ENCODE measurements around the gene ASB18. TPM values are rescaled to one million over a fixed set of nuclear protein-coding genes. Genes with fewer than 3 reads are reported as not detected.
"Not testable (repeated sequence)": the region's sequence is repeated elsewhere in the genome, so short reads cannot be mapped to it uniquely, and the experiment has no call there.

The ASB18 gene
- total RNA-seq, 1 donor from 2014 or later: not detected

DNA sequence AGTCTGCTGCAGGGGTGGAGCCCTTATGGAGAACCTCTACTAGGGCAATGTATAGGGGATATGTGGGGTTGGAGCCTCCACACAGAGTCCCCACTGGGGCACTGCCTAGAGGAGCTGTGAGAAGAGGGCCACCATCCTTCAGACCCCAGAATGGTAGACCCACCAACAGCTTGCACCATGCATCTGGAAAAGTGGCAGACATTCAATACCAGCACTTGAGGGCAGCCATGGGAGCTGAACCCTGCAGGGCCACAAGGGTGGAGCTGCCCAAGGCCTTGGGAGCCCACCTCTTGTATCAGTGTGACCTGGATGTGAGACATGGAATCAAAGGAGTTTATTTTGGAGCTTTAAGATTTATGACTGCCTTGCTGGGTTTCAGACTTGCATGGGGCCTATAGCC, 5.7 kb upstream of the ASB18 start:
- peaks cover 15% of the 10 kb centered on the region for H3K9me3 Mint-ChIP-seq

DNA sequence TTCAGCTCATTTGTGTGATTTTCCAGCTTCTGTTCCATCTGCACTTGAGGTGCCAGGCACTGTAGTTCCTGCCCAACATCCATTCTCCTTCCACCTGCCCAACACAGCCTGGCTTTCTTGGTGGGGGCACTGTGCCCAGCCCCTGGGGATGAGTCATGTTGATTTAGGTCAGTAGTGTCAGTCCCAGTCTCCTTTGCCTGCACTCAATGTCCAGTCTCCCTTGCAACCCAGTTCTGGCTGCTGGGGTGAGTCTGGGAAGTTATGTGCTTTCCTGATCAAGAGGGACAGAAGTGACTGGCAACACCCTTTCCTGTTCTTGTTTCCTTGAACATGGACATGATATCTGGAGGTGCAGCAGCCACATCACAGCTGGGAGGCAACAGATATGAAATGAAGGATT, 1.5 kb upstream of the ASB18 start:
- no peak for DNase-seq (ENCODE audit: low spot score)
- no peak overlapping the region for H3K4me3 Mint-ChIP-seq
- no peaks in the 10 kb centered on the region for H3K36me3 Mint-ChIP-seq (ENCODE audit: low read depth)
- no peaks in the 10 kb centered on the region for H3K27me3 Mint-ChIP-seq (ENCODE audit: insufficient read depth)
- intact Hi-C loops (cut with micrococcal nuclease): no loop called here
- no peaks in the 10 kb centered on the region for H3K4me1 Mint-ChIP-seq (ENCODE audit: low read depth)
- peaks cover 21% of the 10 kb centered on the region for H3K9me3 Mint-ChIP-seq
- no peak overlapping the region for H3K27ac Mint-ChIP-seq

More for the DNA sequence above, 5.7 kb upstream of the ASB18 start:
- H3K27ac Mint-ChIP-seq; H3K4me3 Mint-ChIP-seq; H3K36me3 Mint-ChIP-seq (ENCODE audit: low read depth); H3K4me1 Mint-ChIP-seq (ENCODE audit: low read depth); DNase-seq (ENCODE audit: low spot score); intact Hi-C loops (cut with micrococcal nuclease); H3K27me3 Mint-ChIP-seq (ENCODE audit: insufficient read depth): not testable (repeated sequence)

DNA sequence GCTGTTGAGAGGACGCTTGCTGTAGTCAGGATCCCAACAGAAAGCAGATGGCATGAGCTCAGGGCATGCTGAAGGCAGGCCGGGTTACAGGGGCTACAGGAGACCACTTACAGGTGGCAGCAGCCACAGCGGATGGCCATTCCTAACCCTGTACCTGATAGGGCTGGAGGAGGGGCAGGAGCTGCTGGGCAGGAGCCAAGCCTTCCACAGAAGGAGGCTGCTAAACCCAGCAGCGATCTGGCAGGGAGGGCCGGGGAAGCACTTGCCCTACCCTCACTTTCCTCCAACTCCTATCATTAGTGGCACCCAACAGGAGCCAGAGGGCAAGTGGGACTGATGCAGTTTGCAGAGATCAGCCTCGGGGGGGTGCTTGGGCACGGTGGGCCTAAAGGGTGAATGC, 2.0 kb downstream of the ASB18 start:
- Mint-ChIP-seq H3K4me3 (no peak overlapping the region), H3K9me3 (peaks cover 14% of the 10 kb centered on the region), H3K36me3 (ENCODE audit: low read depth) (no peaks in the 10 kb centered on the region), H3K4me1 (ENCODE audit: low read depth) (no peaks in the 10 kb centered on the region), H3K27me3 (ENCODE audit: insufficient read depth) (peaks cover 2% of the 10 kb centered on the region), H3K27ac (no peak overlapping the region)
- intact Hi-C loops (cut with micrococcal nuclease): no loop called here
- no peak for DNase-seq (ENCODE audit: low spot score)

DNA sequence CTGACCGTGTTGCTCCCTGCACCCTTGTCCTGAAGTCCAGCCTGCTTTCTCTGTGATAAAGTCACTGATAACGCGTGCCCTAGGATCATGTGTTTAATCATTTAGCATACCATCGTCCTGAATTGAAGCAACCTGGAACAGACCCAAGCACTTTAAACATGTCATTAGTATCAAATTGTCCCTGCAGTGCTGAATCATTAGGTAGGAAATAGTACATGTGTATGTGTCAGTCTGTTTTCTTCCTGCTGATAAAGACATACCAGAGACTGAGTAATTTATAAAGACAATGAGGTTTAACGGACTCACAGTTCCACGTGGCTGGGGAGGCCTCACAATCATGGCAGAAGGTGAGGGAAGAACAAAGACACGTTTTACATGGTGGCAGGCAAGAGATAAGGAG, 2.8 kb downstream of the ASB18 start:
- intact Hi-C loops (cut with micrococcal nuclease): no loop called here
- DNase-seq (ENCODE audit: low spot score): no peak
- Mint-ChIP-seq H3K4me3 (no peak overlapping the region), H3K27me3 (ENCODE audit: insufficient read depth) (peaks cover 2% of the 10 kb centered on the region), H3K27ac (no peak overlapping the region), H3K36me3 (ENCODE audit: low read depth) (no peaks in the 10 kb centered on the region), H3K4me1 (ENCODE audit: low read depth) (no peaks in the 10 kb centered on the region), H3K9me3 (peaks cover 14% of the 10 kb centered on the region)

DNA sequence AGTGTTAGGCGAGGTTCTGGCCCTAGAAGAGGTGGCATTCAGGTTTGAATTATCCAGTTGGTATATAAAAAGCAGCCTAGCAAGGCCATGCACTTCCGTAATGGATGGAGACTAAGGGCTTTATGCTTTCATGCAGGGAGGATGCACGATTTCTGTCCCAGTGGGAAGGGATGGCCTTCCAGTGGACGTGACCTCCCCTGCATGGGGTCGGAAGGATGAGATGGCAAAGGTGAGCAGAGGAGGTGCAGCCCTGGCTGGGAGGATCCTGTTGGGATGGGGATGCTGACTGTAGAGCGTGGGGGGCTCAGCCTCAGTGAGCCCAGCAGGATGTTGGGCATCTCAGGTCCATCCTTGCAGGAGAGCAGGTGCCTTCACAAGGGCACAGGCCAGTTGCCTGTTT, 4.8 kb downstream of the ASB18 start:
- no peak overlapping the region for H3K27ac Mint-ChIP-seq
- no peaks in the 10 kb centered on the region for H3K36me3 Mint-ChIP-seq (ENCODE audit: low read depth)
- no peak overlapping the region for H3K4me3 Mint-ChIP-seq
- no peak for DNase-seq (ENCODE audit: low spot score)
- no peaks in the 10 kb centered on the region for H3K4me1 Mint-ChIP-seq (ENCODE audit: low read depth)
- intact Hi-C loops (cut with micrococcal nuclease): no loop called here
- peaks cover 2% of the 10 kb centered on the region for H3K27me3 Mint-ChIP-seq (ENCODE audit: insufficient read depth)
- H3K9me3 Mint-ChIP-seq: peaks cover 14% of the 10 kb centered on the region

DNA sequence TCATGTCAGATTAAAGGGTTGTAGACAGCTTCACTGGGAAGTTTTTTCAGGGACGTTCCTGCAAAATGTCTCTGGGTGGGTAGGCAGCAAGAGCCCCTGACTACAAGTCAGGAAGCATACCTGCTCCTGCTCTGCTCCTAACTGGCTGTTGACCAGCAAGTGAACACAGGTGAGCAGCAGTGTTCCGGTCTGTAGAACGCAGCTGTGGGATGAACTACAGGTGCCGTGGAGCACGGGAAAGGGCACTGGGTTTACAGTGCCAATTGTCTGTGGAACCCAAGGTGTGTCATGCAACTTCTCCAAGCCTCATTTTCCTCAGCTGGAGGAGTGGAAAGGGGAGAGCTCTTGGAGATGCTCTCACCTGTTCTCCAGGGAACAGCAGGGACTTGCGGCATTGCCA, 6.6 kb downstream of the ASB18 start:
- Mint-ChIP-seq H3K4me3 (no peak overlapping the region), H3K27ac (no peak overlapping the region), H3K27me3 (ENCODE audit: insufficient read depth) (peaks cover 2% of the 10 kb centered on the region), H3K4me1 (ENCODE audit: low read depth) (no peaks in the 10 kb centered on the region), H3K36me3 (ENCODE audit: low read depth) (no peaks in the 10 kb centered on the region), H3K9me3 (peaks cover 10% of the 10 kb centered on the region)
- intact Hi-C loops (cut with micrococcal nuclease): no loop called here
- no peak for DNase-seq (ENCODE audit: low spot score)

DNA sequence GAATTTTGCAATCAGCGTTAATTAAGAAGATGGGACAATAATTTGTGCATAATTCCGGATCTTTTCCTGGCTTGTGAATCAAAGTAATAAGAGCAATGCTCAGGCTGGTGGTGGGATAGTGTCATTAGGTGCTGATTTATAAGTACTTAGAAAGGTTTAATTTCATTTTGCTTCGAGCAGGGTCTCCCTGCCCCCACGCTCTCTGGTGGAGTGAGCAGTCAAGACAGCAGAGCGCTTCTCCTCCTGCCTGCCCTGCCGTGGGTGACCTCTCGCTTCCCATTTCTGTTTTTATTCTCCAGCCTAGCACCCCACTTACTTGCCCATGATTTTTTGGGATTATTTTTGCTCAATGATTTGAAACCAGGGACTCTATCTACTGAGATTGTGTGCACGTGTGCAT, 7.1 kb downstream of the ASB18 start:
- no peaks in the 10 kb centered on the region for H3K36me3 Mint-ChIP-seq (ENCODE audit: low read depth)
- intact Hi-C loops (cut with micrococcal nuclease): no loop called here
- peaks cover 10% of the 10 kb centered on the region for H3K9me3 Mint-ChIP-seq
- no peak overlapping the region for H3K27ac Mint-ChIP-seq
- no peak overlapping the region for H3K4me3 Mint-ChIP-seq
- peaks cover 2% of the 10 kb centered on the region for H3K27me3 Mint-ChIP-seq (ENCODE audit: insufficient read depth)
- no peak for DNase-seq (ENCODE audit: low spot score)
- H3K4me1 Mint-ChIP-seq (ENCODE audit: low read depth): no peaks in the 10 kb centered on the region

DNA sequence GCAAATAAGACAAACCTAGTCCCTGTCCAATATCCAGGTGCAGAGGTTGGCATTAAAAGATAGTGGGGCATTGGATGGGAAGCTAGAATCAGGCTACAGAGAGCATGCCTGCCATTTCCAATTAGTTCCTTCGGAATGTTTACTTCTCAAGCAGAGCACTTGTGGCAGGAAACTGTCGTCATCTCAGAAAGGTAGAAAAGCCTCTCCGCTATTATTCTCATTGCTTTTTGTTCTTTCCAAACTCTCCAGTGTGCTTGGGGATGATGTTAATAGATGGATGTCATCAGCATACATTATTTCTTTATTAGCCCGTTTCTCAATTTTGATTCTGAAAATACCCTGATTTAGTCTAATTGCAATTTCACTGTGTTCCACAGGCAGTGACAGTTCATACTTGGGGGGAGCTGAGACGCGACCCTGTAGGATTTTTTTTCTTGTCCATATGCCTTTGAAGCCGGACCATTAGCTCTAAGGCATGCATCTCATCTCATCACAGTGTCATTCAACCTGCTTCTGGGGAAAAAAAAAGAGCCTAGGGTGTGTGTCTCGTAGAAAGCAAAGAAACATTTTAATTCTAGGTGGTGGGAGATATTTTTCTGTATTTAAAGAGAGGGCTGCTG, 7.7 kb downstream of the ASB18 start:
- Mint-ChIP-seq H3K4me3 (no peak overlapping the region), H3K9me3 (peaks cover 4% of the 10 kb centered on the region), H3K36me3 (ENCODE audit: low read depth) (no peaks in the 10 kb centered on the region), H3K4me1 (ENCODE audit: low read depth) (no peaks in the 10 kb centered on the region), H3K27me3 (ENCODE audit: insufficient read depth) (peaks cover 2% of the 10 kb centered on the region), H3K27ac (no peak overlapping the region)
- DNase-seq (ENCODE audit: low spot score): no peak
- intact Hi-C loops (cut with micrococcal nuclease): no loop called here

DNA sequence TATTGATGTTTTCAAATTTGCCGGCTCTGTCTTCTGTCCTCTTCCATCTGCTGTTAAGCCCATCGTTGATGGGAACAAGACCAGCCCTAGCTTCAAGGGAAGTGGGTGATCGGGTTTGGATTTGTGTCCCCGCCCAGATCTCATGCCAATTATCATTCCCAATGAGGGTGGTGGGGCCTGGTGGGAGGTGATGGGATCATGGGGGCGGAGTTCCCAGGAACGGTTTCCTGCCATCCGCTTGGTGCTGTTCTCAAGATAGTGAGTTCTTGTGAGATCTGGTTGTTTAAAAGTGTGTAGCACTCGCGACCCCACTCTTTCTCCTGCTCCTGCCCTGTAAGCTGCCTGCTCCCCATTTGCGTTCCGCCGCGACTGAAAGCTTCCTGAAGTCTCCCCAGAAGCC, 9.5 kb downstream of the ASB18 start:
- no peaks in the 10 kb centered on the region for H3K27me3 Mint-ChIP-seq (ENCODE audit: insufficient read depth)
- H3K27ac Mint-ChIP-seq: no peak overlapping the region
- H3K9me3 Mint-ChIP-seq: no peaks in the 10 kb centered on the region
- intact Hi-C loops (cut with micrococcal nuclease): no loop called here
- H3K4me1 Mint-ChIP-seq (ENCODE audit: low read depth): no peaks in the 10 kb centered on the region
- DNase-seq (ENCODE audit: low spot score): no peak
- H3K4me3 Mint-ChIP-seq: no peak overlapping the region
- H3K36me3 Mint-ChIP-seq (ENCODE audit: low read depth): no peaks in the 10 kb centered on the region

DNA sequence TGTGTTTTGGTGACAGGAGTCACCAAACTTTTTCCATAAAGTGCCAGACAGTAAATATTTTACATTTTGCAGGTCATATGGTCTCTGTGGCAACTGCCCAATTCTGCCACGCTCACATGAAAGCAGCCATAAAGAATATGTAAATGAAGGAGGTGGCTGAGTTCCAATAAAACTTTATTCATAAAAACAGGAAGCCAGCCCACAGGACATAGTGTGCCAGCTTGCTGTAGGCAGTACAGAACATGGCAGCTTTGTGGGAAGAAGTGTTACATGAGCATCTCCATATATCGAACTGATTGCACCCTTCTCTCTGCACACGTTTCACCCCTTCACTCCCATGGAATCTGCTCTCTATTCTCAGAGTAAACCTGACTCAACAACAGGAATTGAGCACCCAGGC, 10.2 kb downstream of the ASB18 start:
- intact Hi-C loops (cut with micrococcal nuclease): no loop called here
- Mint-ChIP-seq H3K27me3 (ENCODE audit: insufficient read depth) (peaks cover 1% of the 10 kb centered on the region), H3K9me3 (no peaks in the 10 kb centered on the region), H3K36me3 (ENCODE audit: low read depth) (no peaks in the 10 kb centered on the region), H3K4me1 (ENCODE audit: low read depth) (no peaks in the 10 kb centered on the region), H3K27ac (no peak overlapping the region), H3K4me3 (no peak overlapping the region)
- no peak for DNase-seq (ENCODE audit: low spot score)

DNA sequence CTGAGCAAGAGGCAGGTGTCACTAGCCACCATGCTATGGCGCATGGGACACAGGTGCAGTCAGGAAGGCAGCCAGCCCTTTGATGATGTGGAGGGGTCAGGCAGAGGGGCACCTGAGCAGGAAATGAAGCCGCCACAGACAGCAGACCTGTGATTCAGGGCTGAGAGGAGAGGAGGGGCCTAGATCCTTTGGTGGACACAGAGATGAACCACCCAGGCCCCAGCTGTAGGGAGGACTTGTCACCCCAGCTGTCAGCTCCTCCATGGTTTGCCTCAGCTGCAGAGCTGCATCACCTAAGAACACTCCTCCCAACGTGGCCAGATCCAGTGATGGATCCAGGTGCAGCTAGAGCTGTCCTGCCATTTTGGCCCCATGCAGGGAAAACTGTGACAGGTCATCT, 11.6 kb downstream of the ASB18 start:
- H3K27ac Mint-ChIP-seq: no peak overlapping the region
- no peak overlapping the region for H3K4me3 Mint-ChIP-seq
- intact Hi-C loops (cut with micrococcal nuclease): no loop called here
- no peak for DNase-seq (ENCODE audit: low spot score)
- no peaks in the 10 kb centered on the region for H3K9me3 Mint-ChIP-seq
- no peaks in the 10 kb centered on the region for H3K4me1 Mint-ChIP-seq (ENCODE audit: low read depth)
- H3K27me3 Mint-ChIP-seq (ENCODE audit: insufficient read depth): peaks cover 1% of the 10 kb centered on the region
- no peaks in the 10 kb centered on the region for H3K36me3 Mint-ChIP-seq (ENCODE audit: low read depth)

DNA sequence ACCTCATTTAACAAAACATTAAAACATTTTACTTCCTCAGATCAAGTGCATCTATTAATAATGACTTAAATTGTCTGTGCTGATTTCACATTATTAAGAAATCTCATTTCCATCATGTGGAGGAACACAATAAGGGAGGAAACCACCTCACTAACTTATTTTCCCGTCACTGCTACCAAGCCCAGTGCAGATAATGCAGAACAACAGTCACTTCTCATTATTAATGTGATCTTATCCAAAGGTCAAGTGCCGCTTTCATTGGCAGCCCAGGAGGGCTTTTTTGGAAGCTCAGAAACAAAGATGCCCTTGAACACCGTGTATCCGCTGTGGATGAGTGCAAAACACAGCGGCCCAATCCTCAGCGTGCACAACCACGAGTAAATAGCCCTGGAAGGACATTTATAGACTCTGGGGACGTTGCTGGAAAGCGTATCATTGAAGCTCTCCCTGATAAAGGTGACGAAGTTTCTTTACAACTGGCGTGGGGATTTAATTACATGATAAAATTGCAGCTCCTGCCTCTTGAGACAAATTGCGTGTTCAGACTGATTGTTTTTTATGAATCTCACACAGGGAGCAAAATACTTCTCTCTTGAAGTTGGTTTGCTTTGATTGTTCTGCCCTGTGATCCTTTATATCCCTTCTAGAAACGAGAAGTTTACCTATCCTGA, 13.2 kb downstream of the ASB18 start:
- Mint-ChIP-seq H3K27me3 (ENCODE audit: insufficient read depth) (peaks cover 1% of the 10 kb centered on the region), H3K36me3 (ENCODE audit: low read depth) (no peaks in the 10 kb centered on the region), H3K27ac (no peak overlapping the region), H3K4me3 (no peak overlapping the region), H3K4me1 (ENCODE audit: low read depth) (no peaks in the 10 kb centered on the region), H3K9me3 (no peaks in the 10 kb centered on the region)
- intact Hi-C loops (cut with micrococcal nuclease): no loop called here
- no peak for DNase-seq (ENCODE audit: low spot score)

DNA sequence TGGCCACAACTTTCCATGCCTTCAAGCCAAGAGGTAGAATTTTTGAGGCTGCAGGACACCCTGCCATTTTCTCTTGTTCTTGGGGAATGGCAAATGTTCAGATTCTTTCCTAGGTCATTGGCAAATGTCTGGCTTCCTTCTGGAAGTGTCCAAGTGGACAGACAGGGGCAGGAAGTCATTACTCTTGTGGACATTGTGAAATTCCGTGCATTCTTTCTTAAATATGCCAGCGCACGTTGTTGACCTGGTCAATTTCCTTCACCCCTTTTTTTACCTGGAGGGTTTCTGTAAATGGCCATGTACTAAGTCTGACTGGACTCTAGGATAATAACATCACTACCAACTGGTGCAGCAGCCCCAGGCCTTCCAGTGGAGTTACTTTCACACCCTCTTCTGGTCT, 13.9 kb downstream of the ASB18 start:
- Mint-ChIP-seq H3K27me3 (ENCODE audit: insufficient read depth) (peaks cover 1% of the 10 kb centered on the region), H3K27ac (no peak overlapping the region), H3K4me3 (no peak overlapping the region), H3K9me3 (no peaks in the 10 kb centered on the region), H3K36me3 (ENCODE audit: low read depth) (no peaks in the 10 kb centered on the region), H3K4me1 (ENCODE audit: low read depth) (no peaks in the 10 kb centered on the region)
- DNase-seq (ENCODE audit: low spot score): no peak
- intact Hi-C loops (cut with micrococcal nuclease): no loop called here

DNA sequence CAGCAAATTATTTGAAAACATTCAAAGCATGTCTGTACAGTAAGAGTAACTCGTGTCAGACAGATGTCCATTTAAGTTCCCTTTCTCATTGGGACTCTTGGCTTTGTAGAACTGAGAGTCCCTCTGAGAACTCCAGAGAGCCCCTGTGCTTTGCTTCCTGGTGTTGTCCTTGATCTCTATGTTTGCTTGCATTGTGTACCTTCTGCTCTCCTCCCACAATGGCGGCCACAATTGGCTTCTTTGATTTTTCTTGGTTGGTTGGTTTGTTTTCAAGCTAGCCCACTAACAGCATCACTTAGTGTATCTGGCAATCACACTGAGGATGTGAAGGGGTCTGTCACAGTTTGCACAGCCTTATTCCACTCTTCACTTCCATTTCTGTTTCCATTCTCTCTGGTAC, 15.1 kb downstream of the ASB18 start:
- peaks cover 1% of the 10 kb centered on the region for H3K27me3 Mint-ChIP-seq (ENCODE audit: insufficient read depth)
- H3K27ac Mint-ChIP-seq: no peak overlapping the region
- no peaks in the 10 kb centered on the region for H3K36me3 Mint-ChIP-seq (ENCODE audit: low read depth)
- H3K4me3 Mint-ChIP-seq: no peak overlapping the region
- H3K9me3 Mint-ChIP-seq: no peaks in the 10 kb centered on the region
- H3K4me1 Mint-ChIP-seq (ENCODE audit: low read depth): no peaks in the 10 kb centered on the region
- intact Hi-C loops (cut with micrococcal nuclease): no loop called here
- no peak for DNase-seq (ENCODE audit: low spot score)

All from activated T-helper 1 cell treated with anti-CD3 and anti-CD28 coated beads, Interleukin-12 subunit alpha, Interleukin-12 subunit beta, Interleukin-2, Interleukin-4 antibody, amounts not matched to agents 30 ng/mL and 10 ng/mL and 1 ng/mL, durations not matched to agents 14 hours and 24 hours and 36 hours (primary cell).